ENCODE results near the gene C5. TPM values are rescaled to one million over a fixed set of nuclear protein-coding genes. Genes with fewer than 3 reads are reported as not detected.

The C5 gene
- polyA plus RNA-seq, 1 of the 3 experiments (the other 2 are of a cell fraction) = 1.8 TPM

DNA sequence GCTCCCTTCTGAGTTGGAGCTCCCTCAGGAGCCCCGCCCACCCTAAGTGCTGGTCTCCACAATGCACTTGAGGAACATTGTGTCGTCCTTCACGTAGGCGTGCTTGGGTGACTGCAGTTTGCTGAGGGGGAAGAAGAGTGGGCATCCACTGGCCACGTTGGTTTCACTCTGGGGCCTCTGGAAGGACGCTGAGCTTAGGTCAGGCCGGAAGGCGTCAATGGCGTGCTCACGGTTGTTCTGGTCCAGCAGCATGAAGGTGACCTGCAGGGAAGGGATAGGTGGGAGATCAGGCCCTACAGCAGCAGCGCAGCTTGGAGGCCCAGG, 145.1 kb downstream of the C5 start:
- Histone ChIP-seq H3K9me3 (no peaks in the 10 kb centered on the region), H3K36me3 (replicated peaks in 1 of 2; ENCODE audit: control insufficient read depth in 1 of 2, insufficient read depth in 2 of 2, low read length in 1 of 2) (no peaks in the 10 kb centered on the region), H3K9me2 (no peaks in the 10 kb centered on the region), H4K20me1 (ENCODE audit: insufficient read depth) (no peaks in the 10 kb centered on the region), H3K27ac (ENCODE audit: low read depth in 2 of 2, low read length in 1 of 2) (no peak overlapping the region), H3F3A (replicated peaks; ENCODE audit: insufficient read depth) (peaks cover 12% of the 10 kb centered on the region), H3K4me2 (no peak overlapping the region), H3K4me3 (ENCODE audit: low read depth in 2 of 2, low read length in 1 of 2) (no peak overlapping the region), H3K79me2 (ENCODE audit: insufficient read depth) (no peaks in the 10 kb centered on the region), H2AFZ (ENCODE audit: low read depth) (no peak overlapping the region), H3K27me3 (ENCODE audit: insufficient read depth) (no peaks in the 10 kb centered on the region), H3K4me1 (ENCODE audit: control insufficient read depth in 1 of 2, insufficient read depth in 2 of 2, low read depth in 1 of 2, low read length in 1 of 2) (peaks cover 0 to 2% of the 10 kb centered on the region in 2 experiments; a peak in 2 of 4 replicates), H3K9ac (no peak overlapping the region)
- ChIA-PET CTCF (no interaction called here), POLR2A (no interaction called here)
- no peak for DNase-seq
- TF ChIP-seq SIN3A (IDR thresholded peaks at IDR 0.05; ENCODE audit: borderline replicate concordance, low read depth, low read length) = no peak
- 86% methylated on average over 9 of the region's 11 CpGs for WGBS (ENCODE audit: low lambda C conversion rate)

DNA sequence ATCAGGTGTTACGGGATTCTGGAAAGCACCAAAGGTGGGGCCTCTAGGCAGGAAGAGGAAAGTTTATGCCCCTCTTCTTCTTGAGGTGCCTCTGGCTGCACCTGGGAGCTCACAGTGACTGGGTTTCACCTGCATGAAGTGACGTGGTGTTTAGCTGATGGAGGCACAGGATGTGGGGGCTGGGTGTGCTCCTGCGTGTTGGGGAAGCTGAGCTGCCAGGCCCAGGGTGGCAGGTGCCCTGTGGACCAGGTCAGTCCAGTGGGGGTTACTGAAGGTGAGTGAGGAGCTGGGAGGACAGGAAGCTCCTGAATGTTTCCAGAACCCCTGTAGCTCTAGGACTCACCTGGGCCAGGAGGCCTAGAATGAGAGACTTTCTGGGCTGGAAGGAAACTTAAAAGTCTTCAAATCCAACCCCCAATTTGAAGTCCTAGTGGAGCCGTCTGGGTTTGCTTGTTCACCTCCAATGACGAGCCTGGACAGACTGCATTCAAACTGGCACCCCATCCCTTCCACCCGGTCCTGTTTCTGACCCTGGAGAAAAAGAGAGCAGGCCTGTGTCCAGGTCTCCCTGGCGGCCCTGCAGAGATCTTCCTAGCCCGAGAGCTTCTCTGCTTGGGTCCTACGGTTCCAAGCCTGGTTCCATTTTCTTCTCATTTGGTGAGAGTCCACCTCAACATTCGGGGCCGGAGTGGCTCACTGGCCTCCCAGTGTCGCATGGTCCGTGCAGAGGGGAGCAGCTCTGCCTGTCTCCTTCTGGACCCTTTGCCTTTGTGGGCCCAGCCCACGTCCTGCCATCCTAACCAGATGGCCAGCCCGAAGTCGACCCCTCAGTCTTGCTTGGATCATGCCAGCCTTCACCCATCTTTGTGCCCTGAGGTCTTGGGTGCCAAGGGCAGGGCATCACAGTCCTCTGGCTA, 145.8 kb downstream of the C5 start:
- H4K20me1 ChIP-seq (ENCODE audit: insufficient read depth) = no peaks in the 10 kb centered on the region
- H3K9ac ChIP-seq = no peak overlapping the region
- H3K79me2 ChIP-seq (ENCODE audit: insufficient read depth) = no peaks in the 10 kb centered on the region
- no peak for DNase-seq
- peaks cover 6% of the 10 kb centered on the region for H3F3A ChIP-seq (replicated peaks; ENCODE audit: insufficient read depth)
- no peaks in the 10 kb centered on the region for H3K9me3 ChIP-seq
- no peak overlapping the region for H3K4me3 ChIP-seq (ENCODE audit: low read depth in 2 of 2, low read length in 1 of 2)
- H3K4me2 ChIP-seq = no peak overlapping the region
- TF ChIP-seq, protein P1, sequence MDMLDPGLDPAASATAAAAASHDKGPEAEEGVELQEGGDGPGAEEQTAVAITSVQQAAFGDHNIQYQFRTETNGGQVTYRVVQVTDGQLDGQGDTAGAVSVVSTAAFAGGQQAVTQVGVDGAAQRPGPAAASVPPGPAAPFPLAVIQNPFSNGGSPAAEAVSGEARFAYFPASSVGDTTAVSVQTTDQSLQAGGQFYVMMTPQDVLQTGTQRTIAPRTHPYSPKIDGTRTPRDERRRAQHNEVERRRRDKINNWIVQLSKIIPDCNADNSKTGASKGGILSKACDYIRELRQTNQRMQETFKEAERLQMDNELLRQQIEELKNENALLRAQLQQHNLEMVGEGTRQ (IDR thresholded peaks at IDR 0.05; ENCODE audit: borderline replicate concordance, low read depth, low read length) = no peak
- no peak for TF ChIP-seq EZH2phosphoT487 (IDR thresholded peaks at IDR 0.05; ENCODE audit: borderline replicate concordance, low read depth)
- no peak for TF ChIP-seq FOXM1 (IDR thresholded peaks at IDR 0.05; ENCODE audit: low read depth)
- no peak for TF ChIP-seq SMC3 (IDR thresholded peaks at IDR 0.05; ENCODE audit: low read depth, low read length)
- TF ChIP-seq, protein P2, sequence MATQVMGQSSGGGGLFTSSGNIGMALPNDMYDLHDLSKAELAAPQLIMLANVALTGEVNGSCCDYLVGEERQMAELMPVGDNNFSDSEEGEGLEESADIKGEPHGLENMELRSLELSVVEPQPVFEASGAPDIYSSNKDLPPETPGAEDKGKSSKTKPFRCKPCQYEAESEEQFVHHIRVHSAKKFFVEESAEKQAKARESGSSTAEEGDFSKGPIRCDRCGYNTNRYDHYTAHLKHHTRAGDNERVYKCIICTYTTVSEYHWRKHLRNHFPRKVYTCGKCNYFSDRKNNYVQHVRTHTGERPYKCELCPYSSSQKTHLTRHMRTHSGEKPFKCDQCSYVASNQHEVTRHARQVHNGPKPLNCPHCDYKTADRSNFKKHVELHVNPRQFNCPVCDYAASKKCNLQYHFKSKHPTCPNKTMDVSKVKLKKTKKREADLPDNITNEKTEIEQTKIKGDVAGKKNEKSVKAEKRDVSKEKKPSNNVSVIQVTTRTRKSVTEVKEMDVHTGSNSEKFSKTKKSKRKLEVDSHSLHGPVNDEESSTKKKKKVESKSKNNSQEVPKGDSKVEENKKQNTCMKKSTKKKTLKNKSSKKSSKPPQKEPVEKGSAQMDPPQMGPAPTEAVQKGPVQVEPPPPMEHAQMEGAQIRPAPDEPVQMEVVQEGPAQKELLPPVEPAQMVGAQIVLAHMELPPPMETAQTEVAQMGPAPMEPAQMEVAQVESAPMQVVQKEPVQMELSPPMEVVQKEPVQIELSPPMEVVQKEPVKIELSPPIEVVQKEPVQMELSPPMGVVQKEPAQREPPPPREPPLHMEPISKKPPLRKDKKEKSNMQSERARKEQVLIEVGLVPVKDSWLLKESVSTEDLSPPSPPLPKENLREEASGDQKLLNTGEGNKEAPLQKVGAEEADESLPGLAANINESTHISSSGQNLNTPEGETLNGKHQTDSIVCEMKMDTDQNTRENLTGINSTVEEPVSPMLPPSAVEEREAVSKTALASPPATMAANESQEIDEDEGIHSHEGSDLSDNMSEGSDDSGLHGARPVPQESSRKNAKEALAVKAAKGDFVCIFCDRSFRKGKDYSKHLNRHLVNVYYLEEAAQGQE (IDR thresholded peaks at IDR 0.05; ENCODE audit: low read depth, low read length) = no peak
- TF ChIP-seq, protein P3, sequence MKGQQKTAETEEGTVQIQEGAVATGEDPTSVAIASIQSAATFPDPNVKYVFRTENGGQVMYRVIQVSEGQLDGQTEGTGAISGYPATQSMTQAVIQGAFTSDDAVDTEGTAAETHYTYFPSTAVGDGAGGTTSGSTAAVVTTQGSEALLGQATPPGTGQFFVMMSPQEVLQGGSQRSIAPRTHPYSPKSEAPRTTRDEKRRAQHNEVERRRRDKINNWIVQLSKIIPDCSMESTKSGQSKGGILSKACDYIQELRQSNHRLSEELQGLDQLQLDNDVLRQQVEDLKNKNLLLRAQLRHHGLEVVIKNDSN (IDR thresholded peaks at IDR 0.05; ENCODE audit: borderline replicate concordance, low read depth) = no peak
- TF ChIP-seq GABPA (IDR thresholded peaks at IDR 0.05; ENCODE audit: low read depth) = no peak
- TF ChIP-seq, protein P4, sequence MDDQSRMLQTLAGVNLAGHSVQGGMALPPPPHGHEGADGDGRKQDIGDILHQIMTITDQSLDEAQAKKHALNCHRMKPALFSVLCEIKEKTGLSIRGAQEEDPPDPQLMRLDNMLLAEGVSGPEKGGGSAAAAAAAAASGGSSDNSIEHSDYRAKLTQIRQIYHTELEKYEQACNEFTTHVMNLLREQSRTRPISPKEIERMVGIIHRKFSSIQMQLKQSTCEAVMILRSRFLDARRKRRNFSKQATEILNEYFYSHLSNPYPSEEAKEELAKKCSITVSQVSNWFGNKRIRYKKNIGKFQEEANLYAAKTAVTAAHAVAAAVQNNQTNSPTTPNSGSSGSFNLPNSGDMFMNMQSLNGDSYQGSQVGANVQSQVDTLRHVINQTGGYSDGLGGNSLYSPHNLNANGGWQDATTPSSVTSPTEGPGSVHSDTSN (IDR thresholded peaks at IDR 0.05) = no peak
- TF ChIP-seq NFIC (IDR thresholded peaks at IDR 0.05; ENCODE audit: borderline replicate concordance) = no peak
- TF ChIP-seq, protein P5, sequence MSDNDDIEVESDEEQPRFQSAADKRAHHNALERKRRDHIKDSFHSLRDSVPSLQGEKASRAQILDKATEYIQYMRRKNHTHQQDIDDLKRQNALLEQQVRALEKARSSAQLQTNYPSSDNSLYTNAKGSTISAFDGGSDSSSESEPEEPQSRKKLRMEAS (IDR thresholded peaks at IDR 0.05; ENCODE audit: low read depth) = no peak
- TF ChIP-seq MEF2A (IDR thresholded peaks at IDR 0.05; ENCODE audit: borderline replicate concordance, low read depth) = no peak
- TF ChIP-seq TCF12 (IDR thresholded peaks at IDR 0.05) = no peak
- no peak for TF ChIP-seq RXRA (IDR thresholded peaks at IDR 0.05; ENCODE audit: borderline replicate concordance, low read depth)
- TF ChIP-seq POLR2AphosphoS5 (IDR thresholded peaks at IDR 0.05; ENCODE audit: low read depth, low read length) = no peak
- no peak for TF ChIP-seq TEAD4 (IDR thresholded peaks at IDR 0.05; ENCODE audit: borderline replicate concordance, insufficient read depth)
- TF ChIP-seq, protein P6, sequence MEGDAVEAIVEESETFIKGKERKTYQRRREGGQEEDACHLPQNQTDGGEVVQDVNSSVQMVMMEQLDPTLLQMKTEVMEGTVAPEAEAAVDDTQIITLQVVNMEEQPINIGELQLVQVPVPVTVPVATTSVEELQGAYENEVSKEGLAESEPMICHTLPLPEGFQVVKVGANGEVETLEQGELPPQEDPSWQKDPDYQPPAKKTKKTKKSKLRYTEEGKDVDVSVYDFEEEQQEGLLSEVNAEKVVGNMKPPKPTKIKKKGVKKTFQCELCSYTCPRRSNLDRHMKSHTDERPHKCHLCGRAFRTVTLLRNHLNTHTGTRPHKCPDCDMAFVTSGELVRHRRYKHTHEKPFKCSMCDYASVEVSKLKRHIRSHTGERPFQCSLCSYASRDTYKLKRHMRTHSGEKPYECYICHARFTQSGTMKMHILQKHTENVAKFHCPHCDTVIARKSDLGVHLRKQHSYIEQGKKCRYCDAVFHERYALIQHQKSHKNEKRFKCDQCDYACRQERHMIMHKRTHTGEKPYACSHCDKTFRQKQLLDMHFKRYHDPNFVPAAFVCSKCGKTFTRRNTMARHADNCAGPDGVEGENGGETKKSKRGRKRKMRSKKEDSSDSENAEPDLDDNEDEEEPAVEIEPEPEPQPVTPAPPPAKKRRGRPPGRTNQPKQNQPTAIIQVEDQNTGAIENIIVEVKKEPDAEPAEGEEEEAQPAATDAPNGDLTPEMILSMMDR (IDR thresholded peaks at IDR 0.05) = no peak
- H3K27ac ChIP-seq (ENCODE audit: low read depth in 2 of 2, low read length in 1 of 2) = no peak overlapping the region
- no peaks in the 10 kb centered on the region for H3K36me3 ChIP-seq (replicated peaks in 1 of 2; ENCODE audit: control insufficient read depth in 1 of 2, insufficient read depth in 2 of 2, low read length in 1 of 2)
- H3K9me2 ChIP-seq = no peaks in the 10 kb centered on the region
- no peak overlapping the region for H2AFZ ChIP-seq (ENCODE audit: low read depth)
- ChIA-PET CTCF (interaction anchor here (0.6 to 1.0 kb wide), 2 partner anchors 10 to 17 kb away, joined by 3 read pairs; no protein-coding TSS in a partner anchor), POLR2A (interaction anchor here (1.0 kb wide), 1 partner anchor 17 kb away, joined by 3 read pairs; no protein-coding TSS in a partner anchor)
- H3K27me3 ChIP-seq (ENCODE audit: insufficient read depth) = no peaks in the 10 kb centered on the region
- H3K4me1 ChIP-seq (ENCODE audit: control insufficient read depth in 1 of 2, insufficient read depth in 2 of 2, low read depth in 1 of 2, low read length in 1 of 2) = no peaks in the 10 kb centered on the region; a peak in 1 of 4 replicates
- 92% methylated on average over 7 of the region's 16 CpGs for WGBS (ENCODE audit: low lambda C conversion rate)

Data from SK-N-SH (cell line).